ENCODE measurements around the gene NR4A1. TPM values are rescaled to one million over a fixed set of nuclear protein-coding genes. Genes with fewer than 3 reads are reported as not detected.
A peak's percentile ranks its signal among the peaks of the same experiment; 100 is the strongest.

Gene NR4A1
- total and polyA plus RNA-seq, 10 of the 15 experiments (the other 5 are each of a cell fraction or from before 2014, with no cell fraction given), result 0.05 to 7.9 (median 2.2) TPM; not detected in 1

GRCh38 chr12:52044292-52044983, 6.8 kb upstream of the NR4A1 start (continued):
- TF ChIP-seq JUND (IDR thresholded peaks at IDR 0.05; ENCODE audit: low read depth, low read length) (no peak), NR2C2 (IDR thresholded peaks at IDR 0.05; ENCODE audit: borderline replicate concordance, control insufficient read depth, insufficient read length, low read depth) (no peak), HDGF (IDR thresholded peaks at IDR 0.05) (no peak), MAX (IDR thresholded peaks at IDR 0.05; ENCODE audit: low read depth, low read length) (no peak), ZSCAN29 (IDR thresholded peaks at IDR 0.05) (no peak), MEF2A (IDR thresholded peaks at IDR 0.05; ENCODE audit: insufficient read depth, low read depth, low read length) (no peak)

- peak; percentile 44 for ATAC-seq
- ChIA-PET POLR2A (interaction anchor here (0.5 kb wide), 1 partner anchor 14 kb away, joined by 6 read pairs; no protein-coding TSS in a partner anchor), CTCF (interaction anchor here (1.2 to 6.8 kb wide), 5 partner anchors 13 to 72 kb away, joined by 4 to 61 read pairs (median 6); no protein-coding TSS in a partner anchor), RAD21 (ENCODE audit: unreplicated experiment) (interaction anchor here (0.9 to 1.5 kb wide), 2 partner anchors 13 to 37 kb away, joined by 5 read pairs; no protein-coding TSS in a partner anchor), SMC1A (ENCODE audit: uncharacterized antibody, unreplicated experiment) (interaction anchor here (1.5 to 3.1 kb wide), 2 partner anchors 20 to 73 kb away, joined by 4 to 12 read pairs; no protein-coding TSS in a partner anchor)
- H3K9ac ChIP-seq (ENCODE audit: control insufficient read depth, insufficient read depth, low read length), result peak overlapping the region; percentile 7; the same call in 1 of the 2 replicates
- in situ Hi-C loops (cut with MboI), result no loop called here
- H3K36me3 ChIP-seq (ENCODE audit: control insufficient read depth in 2 of 2, insufficient read depth in 2 of 2, low read length in 1 of 2), result no peaks in the 10 kb centered on the region
- peak overlapping the region; percentile 20 for H2AFZ ChIP-seq (ENCODE audit: control insufficient read depth, low read depth, low read length)
- H3K4me1 ChIP-seq (ENCODE audit: control insufficient read depth, insufficient read depth, low read length), result peaks cover 22% of the 10 kb centered on the region
- intact Hi-C loops (cut with micrococcal nuclease; ENCODE audit: unreplicated experiment), result no loop called here
- H3K27ac ChIP-seq (ENCODE audit: control insufficient read depth, insufficient read depth), result no peak overlapping the region
- no peaks in the 10 kb centered on the region for H3K27me3 ChIP-seq (replicated peaks in 1 of 2; ENCODE audit: control insufficient read depth in 2 of 2, insufficient read depth in 2 of 2, low read length in 1 of 2)
- H4K20me1 ChIP-seq (ENCODE audit: control insufficient read depth, insufficient read depth), result no peaks in the 10 kb centered on the region
- no peaks in the 10 kb centered on the region for H3K79me2 ChIP-seq (ENCODE audit: control insufficient read depth, insufficient read depth, low read length)
- no peaks in the 10 kb centered on the region for H3K9me3 ChIP-seq (replicated peaks; ENCODE audit: control insufficient read depth, insufficient read depth, low read length)
- FAIRE-seq, result no peak
- 21% methylated on average over 4 of the region's 4 CpGs for WGBS (ENCODE audit: insufficient coverage, insufficient replicate concordance, low lambda C conversion rate, missing lambda C conversion rate)
- BruUV-seq (replicated peaks), result no TSS peak
- no peak overlapping the region for H3K4me3 ChIP-seq
- no peak overlapping the region for H3K4me2 ChIP-seq (ENCODE audit: control insufficient read depth, insufficient read depth)
- no peak for DNase-seq (ENCODE audit: low read depth, low spot score)
- TF ChIP-seq IKZF2 (IDR thresholded peaks at IDR 0.05) (peak; percentile 13 to 36; a peak in 1 of 4 replicates), NR2F1 (conservative IDR thresholded peaks at IDR 0.05) (peak; percentile 90), ZBED1 (IDR thresholded peaks at IDR 0.05; ENCODE audit: borderline replicate concordance) (no peak), NR2C1 (IDR thresholded peaks at IDR 0.05) (peak; percentile 65; the same call in 1 of the 2 replicates), GATAD2B (conservative IDR thresholded peaks at IDR 0.05; ENCODE audit: low read depth) (peak; percentile 41; the same call in 1 of the 2 replicates), YBX1 (IDR thresholded peaks at IDR 0.05) (no peak), ZNF592 (IDR thresholded peaks at IDR 0.05) (no peak), ZNF217 (IDR thresholded peaks at IDR 0.05) (no peak), SPI1 (IDR thresholded peaks at IDR 0.05; ENCODE audit: borderline replicate concordance, insufficient read depth, low read depth, low read length) (peak; percentile 78)
Observed at GRCh38 chr12:52045794-52046199, 5.4 kb upstream of the NR4A1 start.
